ENCODE measurements around the gene VPS8.

DNA sequence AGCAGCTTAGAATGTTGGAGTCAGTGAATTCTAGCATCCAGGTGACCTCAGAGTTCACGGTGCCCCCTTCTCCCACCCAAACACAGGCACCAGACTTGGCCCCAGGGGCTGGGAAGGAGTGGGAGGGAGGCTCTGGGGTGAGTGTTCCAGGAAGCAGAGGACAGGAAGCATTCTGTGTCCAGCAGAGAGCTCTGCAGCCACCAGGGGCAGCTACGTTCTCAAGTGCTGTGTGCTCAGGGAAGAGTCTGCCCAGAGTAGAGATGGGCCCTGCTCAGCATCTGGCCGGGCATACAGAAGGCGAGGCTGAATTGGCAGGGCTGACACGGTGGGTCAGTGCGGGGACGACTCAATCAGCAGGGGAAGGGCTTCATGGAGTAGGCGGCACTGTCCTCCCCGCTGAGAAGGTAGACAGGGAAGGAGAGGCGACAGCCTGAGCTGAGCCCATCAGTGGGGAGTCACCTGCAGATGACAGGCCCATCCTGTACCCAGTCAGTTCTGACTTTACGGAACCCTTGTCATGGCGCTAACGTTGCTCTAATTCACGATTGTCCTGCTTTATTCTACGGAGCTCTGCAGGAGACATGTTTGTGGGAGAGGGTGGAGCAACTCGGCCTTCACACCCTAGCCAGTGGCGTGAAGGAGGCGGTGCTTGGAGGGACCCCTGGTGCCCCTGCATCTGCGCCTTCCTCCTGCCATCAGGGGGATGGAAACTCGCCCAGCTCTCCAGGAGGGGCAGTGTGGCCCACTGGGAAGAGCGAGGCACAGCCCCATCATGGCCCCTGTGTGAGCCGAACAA, 258.7 kb downstream of the VPS8 start:
- TF ChIP-seq POLR2A (IDR thresholded peaks at IDR 0.05) (no peak), CTCF (IDR thresholded peaks at IDR 0.05) (peak in 5 of 12 donors; percentile 22 to 48 (median 34))

All from heart left ventricle (tissue), 13 donors.